Activated effector memory CD4-positive, alpha-beta T cell treated with Interleukin-2 at 50 U/mL for 16 hours (primary cell): ENCODE measurements around the gene COL20A1.

Experiments
- DNase-seq: peaks from one replicate; pipeline ENCODE4 v3.0.0-alpha.2; 2020

COL20A1 gene

GRCh38 chr20:63261060-63261794 is 31.8 kb upstream of the COL20A1 start:
- DNase-seq = no peak

GRCh38 chr20:63261795-63262528 is 31.0 kb upstream of the COL20A1 start:
- no peak for DNase-seq

- no peak for DNase-seq
These were observed 30.1 kb upstream of the COL20A1 start for GRCh38 chr20:63262836-63263235.

- no peak for DNase-seq
These were observed 29.0 kb upstream of the COL20A1 start for GRCh38 chr20:63264000-63264399.

GRCh38 chr20:63264519-63264918 is 28.5 kb upstream of the COL20A1 start:
- no peak for DNase-seq

- no peak for DNase-seq
These were observed 27.0 kb upstream of the COL20A1 start for GRCh38 chr20:63265891-63266515.

GRCh38 chr20:63267691-63268090 is 25.3 kb upstream of the COL20A1 start:
- DNase-seq = no peak

- no peak for DNase-seq
These were observed 24.7 kb upstream of the COL20A1 start for GRCh38 chr20:63268256-63268655.

GRCh38 chr20:63268671-63269439 is 24.1 kb upstream of the COL20A1 start:
- no peak for DNase-seq

- DNase-seq = no peak
These were observed 23.3 kb upstream of the COL20A1 start for GRCh38 chr20:63269724-63270123.

GRCh38 chr20:63270606-63271325 is 22.2 kb upstream of the COL20A1 start:
- no peak for DNase-seq

- peak; percentile 83 for DNase-seq
These were observed 20.6 kb upstream of the COL20A1 start, which contains the start of gene ARFGAP1 for GRCh38 chr20:63272105-63273058. Gene ARFGAP1 (plus strand): TSS chr20:63272813. CDS start chr20:63275581, 2,768 bp downstream.

GRCh38 chr20:63273059-63273579 is 19.9 kb upstream of the COL20A1 start:
- no peak for DNase-seq

GRCh38 chr20:63273635-63274380 is 19.2 kb upstream of the COL20A1 start:
- no peak for DNase-seq

GRCh38 chr20:63274381-63275228 is 18.4 kb upstream of the COL20A1 start:
- no peak for DNase-seq

- DNase-seq = no peak
These were observed 17.2 kb upstream of the COL20A1 start for GRCh38 chr20:63275825-63276224.

- no peak for DNase-seq
These were observed 16.0 kb upstream of the COL20A1 start for GRCh38 chr20:63276956-63277355.

GRCh38 chr20:63277466-63278272 is 15.3 kb upstream of the COL20A1 start:
- DNase-seq = no peak
